ENCODE data around the gene PNPLA7. TPM values are rescaled to one million over a fixed set of nuclear protein-coding genes. Genes with fewer than 3 reads are reported as not detected.

The PNPLA7 gene
- total and polyA plus RNA-seq, 2 of the 13 experiments (the other 11 are each of a cell fraction or from before 2014, with no cell fraction given): 0.42 to 1.5 TPM

DNA sequence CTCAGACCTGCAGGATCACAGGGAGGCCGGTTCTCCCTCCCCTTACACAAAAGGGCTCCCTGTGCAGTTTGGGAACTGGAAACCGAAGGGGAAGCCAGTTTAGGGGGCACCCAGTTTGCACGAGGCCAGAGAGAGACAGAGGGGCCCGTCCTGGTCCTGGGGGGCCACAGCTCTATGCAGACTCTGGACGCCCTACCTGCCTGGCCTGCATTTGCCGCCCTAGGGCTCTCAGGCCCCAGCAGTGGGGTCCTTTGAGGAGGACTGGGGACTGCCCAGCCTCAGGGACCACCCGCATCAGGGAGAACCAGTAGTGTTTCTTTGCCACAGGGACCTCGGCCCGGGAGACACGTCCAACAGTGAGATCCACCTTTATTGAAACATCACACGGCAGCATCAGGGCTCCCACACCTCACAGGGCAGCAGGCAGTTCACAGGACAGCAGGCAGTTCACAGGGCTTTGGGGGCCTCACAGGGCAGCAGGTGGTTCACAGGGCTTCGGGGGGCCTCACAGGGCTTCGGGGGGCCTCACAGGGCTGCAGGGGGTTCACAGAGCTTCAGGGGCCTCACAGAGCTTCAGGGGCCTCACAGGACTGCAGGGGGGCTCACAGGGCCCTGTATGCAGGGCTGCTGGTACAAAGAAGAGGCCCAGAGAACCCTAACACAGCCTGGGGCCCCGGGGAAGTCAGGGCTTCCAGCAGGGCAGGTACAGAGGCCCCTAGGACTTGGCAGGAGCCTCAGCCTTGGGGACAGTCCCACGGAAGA lies 90.4 kb downstream of the PNPLA7 start (continued):
- TF ChIP-seq BRD4 (CRISPR knock-in tag; IDR thresholded peaks at IDR 0.05): no peak
- no peak for TF ChIP-seq HES4 (CRISPR knock-in tag; IDR thresholded peaks at IDR 0.05; ENCODE audit: borderline replicate concordance)
- 0 out of 2 replicates have a peak, but pooled peaks have one; percentile 35 for TF ChIP-seq SPEN (CRISPR knock-in tag; IDR thresholded peaks at IDR 0.05; ENCODE audit: low read depth)
- no peak for TF ChIP-seq ZKSCAN8 (CRISPR knock-in tag; IDR thresholded peaks at IDR 0.05; ENCODE audit: borderline replicate concordance)
- no peak for TF ChIP-seq ZNF124 (CRISPR knock-in tag; IDR thresholded peaks at IDR 0.05)
- peak; percentile 55; the same call in 1 of the 2 replicates for TF ChIP-seq TBX2 (CRISPR knock-in tag; IDR thresholded peaks at IDR 0.05; ENCODE audit: borderline replicate concordance)
- TF ChIP-seq HNRNPUL1 (IDR thresholded peaks at IDR 0.05; ENCODE audit: low read depth, low read length): no peak
- no peak for TF ChIP-seq DNMT3B (CRISPR knock-in tag; conservative IDR thresholded peaks at IDR 0.05)
- TF ChIP-seq, protein P1, sequence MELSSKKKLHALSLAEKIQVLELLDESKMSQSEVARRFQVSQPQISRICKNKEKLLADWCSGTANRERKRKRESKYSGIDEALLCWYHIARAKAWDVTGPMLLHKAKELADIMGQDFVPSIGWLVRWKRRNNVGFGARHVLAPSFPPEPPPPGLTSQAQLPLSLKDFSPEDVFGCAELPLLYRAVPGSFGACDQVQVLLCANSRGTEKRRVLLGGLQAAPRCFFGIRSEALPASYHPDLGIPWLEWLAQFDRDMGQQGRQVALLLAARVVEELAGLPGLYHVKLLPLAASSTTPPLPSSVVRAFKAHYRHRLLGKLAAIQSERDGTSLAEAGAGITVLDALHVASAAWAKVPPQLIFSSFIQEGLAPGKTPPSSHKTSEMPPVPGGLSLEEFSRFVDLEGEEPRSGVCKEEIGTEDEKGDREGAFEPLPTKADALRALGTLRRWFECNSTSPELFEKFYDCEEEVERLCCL (CRISPR knock-in tag; IDR thresholded peaks at IDR 0.05; ENCODE audit: borderline replicate concordance): no peak
- peak; percentile 76 for TF ChIP-seq ZNF747 (CRISPR knock-in tag; IDR thresholded peaks at IDR 0.05; ENCODE audit: borderline replicate concordance)
- TF ChIP-seq ZNF329 (CRISPR knock-in tag; IDR thresholded peaks at IDR 0.05; ENCODE audit: low read depth): no peak
- TF ChIP-seq, protein P2, sequence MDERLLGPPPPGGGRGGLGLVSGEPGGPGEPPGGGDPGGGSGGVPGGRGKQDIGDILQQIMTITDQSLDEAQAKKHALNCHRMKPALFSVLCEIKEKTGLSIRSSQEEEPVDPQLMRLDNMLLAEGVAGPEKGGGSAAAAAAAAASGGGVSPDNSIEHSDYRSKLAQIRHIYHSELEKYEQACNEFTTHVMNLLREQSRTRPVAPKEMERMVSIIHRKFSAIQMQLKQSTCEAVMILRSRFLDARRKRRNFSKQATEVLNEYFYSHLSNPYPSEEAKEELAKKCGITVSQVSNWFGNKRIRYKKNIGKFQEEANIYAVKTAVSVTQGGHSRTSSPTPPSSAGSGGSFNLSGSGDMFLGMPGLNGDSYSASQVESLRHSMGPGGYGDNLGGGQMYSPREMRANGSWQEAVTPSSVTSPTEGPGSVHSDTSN (CRISPR knock-in tag; IDR thresholded peaks at IDR 0.05): no peak
- TF ChIP-seq KLF13 (CRISPR knock-in tag; IDR thresholded peaks at IDR 0.05): no peak
- TF ChIP-seq, protein P3, sequence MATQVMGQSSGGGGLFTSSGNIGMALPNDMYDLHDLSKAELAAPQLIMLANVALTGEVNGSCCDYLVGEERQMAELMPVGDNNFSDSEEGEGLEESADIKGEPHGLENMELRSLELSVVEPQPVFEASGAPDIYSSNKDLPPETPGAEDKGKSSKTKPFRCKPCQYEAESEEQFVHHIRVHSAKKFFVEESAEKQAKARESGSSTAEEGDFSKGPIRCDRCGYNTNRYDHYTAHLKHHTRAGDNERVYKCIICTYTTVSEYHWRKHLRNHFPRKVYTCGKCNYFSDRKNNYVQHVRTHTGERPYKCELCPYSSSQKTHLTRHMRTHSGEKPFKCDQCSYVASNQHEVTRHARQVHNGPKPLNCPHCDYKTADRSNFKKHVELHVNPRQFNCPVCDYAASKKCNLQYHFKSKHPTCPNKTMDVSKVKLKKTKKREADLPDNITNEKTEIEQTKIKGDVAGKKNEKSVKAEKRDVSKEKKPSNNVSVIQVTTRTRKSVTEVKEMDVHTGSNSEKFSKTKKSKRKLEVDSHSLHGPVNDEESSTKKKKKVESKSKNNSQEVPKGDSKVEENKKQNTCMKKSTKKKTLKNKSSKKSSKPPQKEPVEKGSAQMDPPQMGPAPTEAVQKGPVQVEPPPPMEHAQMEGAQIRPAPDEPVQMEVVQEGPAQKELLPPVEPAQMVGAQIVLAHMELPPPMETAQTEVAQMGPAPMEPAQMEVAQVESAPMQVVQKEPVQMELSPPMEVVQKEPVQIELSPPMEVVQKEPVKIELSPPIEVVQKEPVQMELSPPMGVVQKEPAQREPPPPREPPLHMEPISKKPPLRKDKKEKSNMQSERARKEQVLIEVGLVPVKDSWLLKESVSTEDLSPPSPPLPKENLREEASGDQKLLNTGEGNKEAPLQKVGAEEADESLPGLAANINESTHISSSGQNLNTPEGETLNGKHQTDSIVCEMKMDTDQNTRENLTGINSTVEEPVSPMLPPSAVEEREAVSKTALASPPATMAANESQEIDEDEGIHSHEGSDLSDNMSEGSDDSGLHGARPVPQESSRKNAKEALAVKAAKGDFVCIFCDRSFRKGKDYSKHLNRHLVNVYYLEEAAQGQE (IDR thresholded peaks at IDR 0.05; ENCODE audit: borderline replicate concordance in 1 of 2, low read depth in 1 of 2, low read length in 2 of 2): no peak
- 0 out of 2 replicates have a peak, but pooled peaks have one; percentile 5 for TF ChIP-seq GABPB1 (CRISPR knock-in tag; IDR thresholded peaks at IDR 0.05)
- TF ChIP-seq MLLT10 (CRISPR knock-in tag; IDR thresholded peaks at IDR 0.05): no peak
- TF ChIP-seq POLR2AphosphoS5 (IDR thresholded peaks at IDR 0.05; ENCODE audit: low read depth, low read length): no peak
- peak; percentile 75 for TF ChIP-seq ZNF788 (CRISPR knock-in tag; IDR thresholded peaks at IDR 0.05; ENCODE audit: borderline replicate concordance)
- TF ChIP-seq ZNF430 (CRISPR knock-in tag; IDR thresholded peaks at IDR 0.05): 0 out of 2 replicates have a peak, but pooled peaks have one; percentile 33
- no peak for TF ChIP-seq SRY (CRISPR knock-in tag; IDR thresholded peaks at IDR 0.05)
- TF ChIP-seq, protein P4, sequence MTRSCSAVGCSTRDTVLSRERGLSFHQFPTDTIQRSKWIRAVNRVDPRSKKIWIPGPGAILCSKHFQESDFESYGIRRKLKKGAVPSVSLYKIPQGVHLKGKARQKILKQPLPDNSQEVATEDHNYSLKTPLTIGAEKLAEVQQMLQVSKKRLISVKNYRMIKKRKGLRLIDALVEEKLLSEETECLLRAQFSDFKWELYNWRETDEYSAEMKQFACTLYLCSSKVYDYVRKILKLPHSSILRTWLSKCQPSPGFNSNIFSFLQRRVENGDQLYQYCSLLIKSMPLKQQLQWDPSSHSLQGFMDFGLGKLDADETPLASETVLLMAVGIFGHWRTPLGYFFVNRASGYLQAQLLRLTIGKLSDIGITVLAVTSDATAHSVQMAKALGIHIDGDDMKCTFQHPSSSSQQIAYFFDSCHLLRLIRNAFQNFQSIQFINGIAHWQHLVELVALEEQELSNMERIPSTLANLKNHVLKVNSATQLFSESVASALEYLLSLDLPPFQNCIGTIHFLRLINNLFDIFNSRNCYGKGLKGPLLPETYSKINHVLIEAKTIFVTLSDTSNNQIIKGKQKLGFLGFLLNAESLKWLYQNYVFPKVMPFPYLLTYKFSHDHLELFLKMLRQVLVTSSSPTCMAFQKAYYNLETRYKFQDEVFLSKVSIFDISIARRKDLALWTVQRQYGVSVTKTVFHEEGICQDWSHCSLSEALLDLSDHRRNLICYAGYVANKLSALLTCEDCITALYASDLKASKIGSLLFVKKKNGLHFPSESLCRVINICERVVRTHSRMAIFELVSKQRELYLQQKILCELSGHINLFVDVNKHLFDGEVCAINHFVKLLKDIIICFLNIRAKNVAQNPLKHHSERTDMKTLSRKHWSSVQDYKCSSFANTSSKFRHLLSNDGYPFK (CRISPR knock-in tag; IDR thresholded peaks at IDR 0.05; ENCODE audit: borderline replicate concordance): peak; percentile 36

Data from HepG2 (cell line).